ENCODE results near the gene LAMB3. TPM values are rescaled to one million over a fixed set of nuclear protein-coding genes. Genes with fewer than 3 reads are reported as not detected.

The LAMB3 gene
- total RNA-seq, 4 donors from 2014 or later: 0.13 to 11.6 (median 0.35) TPM

- Histone ChIP-seq H3K27ac (no peak overlapping the region), H3K27me3 (no peaks in the 10 kb centered on the region), H3K9me3 (no peaks in the 10 kb centered on the region), H3K4me3 (no peak overlapping the region), H3K4me1 (peaks cover 0 to 20% (median 0%) of the 10 kb centered on the region in 3 donors), H3K36me3 (no peaks in the 10 kb centered on the region)
- no peak for ATAC-seq
- TF ChIP-seq POLR2A (IDR thresholded peaks at IDR 0.05) (no peak), EP300 (IDR thresholded peaks at IDR 0.05) (no peak), CTCF (IDR thresholded peaks at IDR 0.05) (no peak), POLR2AphosphoS5 (IDR thresholded peaks at IDR 0.05) (no peak)
- 92% methylated on average over 3 of the region's 6 CpGs; no CpG with 5 or more reads in 1 of the 2 donors for WGBS, 2 donors (ENCODE audit: low coverage in 1 of 2)
These were observed 34.5 kb downstream of the LAMB3 start for GRCh38 chr1:209617755-209618154.

GRCh38 chr1:209617047-209617673 lies 35.1 kb downstream of the LAMB3 start:
- no peak for ATAC-seq
- Histone ChIP-seq H3K4me1 (peaks cover 0 to 17% (median 0%) of the 10 kb centered on the region in 3 donors), H3K4me3 (no peak overlapping the region), H3K27ac (no peak overlapping the region), H3K9me3 (no peaks in the 10 kb centered on the region), H3K36me3 (no peaks in the 10 kb centered on the region), H3K27me3 (no peaks in the 10 kb centered on the region)
- TF ChIP-seq POLR2AphosphoS5 (IDR thresholded peaks at IDR 0.05) (no peak), CTCF (IDR thresholded peaks at IDR 0.05) (no peak), EP300 (IDR thresholded peaks at IDR 0.05) (no peak), POLR2A (IDR thresholded peaks at IDR 0.05) (no peak)
- 94 to 100% methylated on average over 1 to 2 of the region's 10 CpGs for WGBS, 2 donors (ENCODE audit: low coverage in 1 of 2)

DNA sequence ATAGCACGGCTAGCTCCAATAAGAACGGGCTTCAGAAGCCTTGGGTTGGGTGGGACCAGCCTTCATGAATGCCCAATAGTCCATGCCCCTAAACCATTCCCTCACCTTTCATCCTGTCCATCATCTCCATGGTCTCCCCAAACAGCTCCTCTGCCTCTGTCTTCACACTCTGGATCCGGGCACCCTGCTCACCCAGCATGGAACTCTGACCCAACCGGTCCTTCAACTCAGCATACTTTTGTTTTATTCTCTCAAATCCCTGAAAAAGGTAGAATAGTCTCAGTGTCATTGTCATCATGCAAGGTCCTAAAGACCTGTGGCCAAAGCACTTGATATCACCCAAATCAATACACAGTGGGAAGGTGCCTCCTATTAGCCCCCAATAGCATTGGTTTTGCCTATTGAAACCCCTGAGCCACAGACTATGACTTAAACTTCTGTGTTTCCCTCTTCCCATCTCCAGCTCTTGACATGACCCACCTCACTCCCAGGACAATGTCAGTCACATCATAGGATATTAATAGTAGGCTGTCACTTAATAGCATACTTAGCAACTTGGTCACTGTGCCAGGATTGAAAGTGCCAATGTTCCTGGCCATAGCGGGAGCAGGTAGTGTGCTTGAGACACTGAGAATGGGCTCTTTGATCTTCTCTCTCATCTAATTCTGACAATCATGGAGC lies 35.7 kb downstream of the LAMB3 start:
- no peak for ATAC-seq

GRCh38 chr1:209614906-209615305 lies 37.3 kb downstream of the LAMB3 start:
- ATAC-seq: no peak
- Histone ChIP-seq H3K27me3 (no peaks in the 10 kb centered on the region), H3K9me3 (no peaks in the 10 kb centered on the region), H3K4me1 (no peaks in the 10 kb centered on the region), H3K4me3 (no peak overlapping the region), H3K27ac (no peak overlapping the region), H3K36me3 (no peaks in the 10 kb centered on the region)
- no peak for TF ChIP-seq EP300 (IDR thresholded peaks at IDR 0.05)
- TF ChIP-seq CTCF (IDR thresholded peaks at IDR 0.05): no peak
- no peak for TF ChIP-seq POLR2A (IDR thresholded peaks at IDR 0.05)
- TF ChIP-seq POLR2AphosphoS5 (IDR thresholded peaks at IDR 0.05): no peak
- WGBS, 2 donors (ENCODE audit: low coverage in 1 of 2): 70 to 80% methylated on average over 1 of the region's 5 CpGs

More for the DNA sequence above, 35.7 kb downstream of the LAMB3 start:
- TF ChIP-seq EP300 (IDR thresholded peaks at IDR 0.05): no peak
- TF ChIP-seq POLR2AphosphoS5 (IDR thresholded peaks at IDR 0.05): no peak
- TF ChIP-seq CTCF (IDR thresholded peaks at IDR 0.05): no peak
- no peak for TF ChIP-seq POLR2A (IDR thresholded peaks at IDR 0.05)
- Histone ChIP-seq H3K4me3 (no peak overlapping the region), H3K27me3 (no peaks in the 10 kb centered on the region), H3K27ac (no peak overlapping the region), H3K4me1 (peaks cover 0 to 10% (median 0%) of the 10 kb centered on the region in 3 donors), H3K9me3 (no peaks in the 10 kb centered on the region), H3K36me3 (no peaks in the 10 kb centered on the region)
- 94 to 100% methylated on average over 2 to 4 of the region's 5 CpGs for WGBS, 2 donors (ENCODE audit: low coverage in 1 of 2)

GRCh38 chr1:209614151-209614420 lies 38.1 kb downstream of the LAMB3 start:
- TF ChIP-seq CTCF (IDR thresholded peaks at IDR 0.05) (no peak), EP300 (IDR thresholded peaks at IDR 0.05) (no peak), POLR2AphosphoS5 (IDR thresholded peaks at IDR 0.05) (no peak), POLR2A (IDR thresholded peaks at IDR 0.05) (no peak)
- Histone ChIP-seq H3K9me3 (no peaks in the 10 kb centered on the region), H3K4me3 (no peak overlapping the region), H3K36me3 (no peaks in the 10 kb centered on the region), H3K27ac (no peak overlapping the region), H3K27me3 (no peaks in the 10 kb centered on the region), H3K4me1 (no peaks in the 10 kb centered on the region)
- no peak for ATAC-seq
- WGBS, 2 donors (ENCODE audit: low coverage in 1 of 2): 88 to 89% methylated on average over 3 to 5 of the region's 5 CpGs
